Bladder microvascular endothelial cell (primary cell): Measurements from ENCODE around the gene PTDSS2. TPM values are rescaled to one million over a fixed set of nuclear protein-coding genes. Genes with fewer than 3 reads are reported as not detected.

Experiments used
- total RNA-seq: library from RNA; depleted of rRNA; stranded (reverse); fragments of >200 nt; gene quantifications from 2 replicates; pipeline ENCODE4 v1.2.3, GENCODE V29; 2014

Gene PTDSS2
- 22.2 and 37.3 TPM in 2 replicates for total RNA-seq

DNA sequence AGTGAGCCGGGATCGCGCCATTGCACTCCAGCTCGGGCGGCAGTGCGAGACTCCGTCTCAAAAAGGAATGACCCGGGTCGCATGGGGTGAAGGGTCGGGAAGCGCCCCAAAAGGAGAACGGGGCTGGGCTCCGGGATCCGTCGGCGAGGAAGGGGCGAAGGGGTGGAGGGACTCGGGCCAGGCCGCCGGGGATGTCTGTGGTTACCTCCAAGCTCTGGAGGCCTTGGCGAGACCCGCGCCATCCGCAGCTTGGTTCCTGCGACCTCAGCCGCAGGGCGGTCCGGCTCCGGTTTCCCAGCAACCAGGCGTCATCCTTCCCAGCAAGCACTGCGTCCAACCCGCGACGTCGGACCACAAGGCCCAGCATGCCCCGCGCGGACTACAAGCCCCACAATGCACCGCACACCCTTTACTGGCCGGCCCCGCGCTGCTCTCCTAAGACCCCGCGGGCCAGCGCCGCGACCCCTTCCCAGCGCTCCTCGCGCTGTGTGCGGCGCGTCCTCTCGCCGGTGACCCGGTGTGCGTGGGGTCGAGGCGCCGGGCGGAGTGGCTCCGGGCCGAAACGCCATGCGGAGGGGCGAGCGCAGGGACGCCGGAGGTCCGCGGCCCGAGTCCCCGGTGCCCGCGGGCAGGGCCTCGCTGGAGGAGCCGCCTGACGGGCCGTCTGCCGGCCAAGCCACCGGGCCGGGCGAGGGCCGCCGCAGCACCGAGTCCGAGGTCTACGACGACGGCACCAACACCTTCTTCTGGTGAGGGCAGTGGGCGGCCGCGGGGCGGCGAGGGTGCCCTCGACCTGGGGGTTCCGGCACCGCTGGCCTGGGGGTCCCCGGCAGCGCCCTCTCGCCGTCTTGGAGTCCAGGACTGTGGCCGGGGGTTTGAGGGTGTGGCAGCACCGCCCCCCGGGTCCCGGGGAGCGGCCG is at the start of gene PTDSS2:
Gene PTDSS2 (plus strand): TSS at position 391 of the 920 bp plus-strand sequence. CDS start 177 bp downstream, at position 568.

DNA sequence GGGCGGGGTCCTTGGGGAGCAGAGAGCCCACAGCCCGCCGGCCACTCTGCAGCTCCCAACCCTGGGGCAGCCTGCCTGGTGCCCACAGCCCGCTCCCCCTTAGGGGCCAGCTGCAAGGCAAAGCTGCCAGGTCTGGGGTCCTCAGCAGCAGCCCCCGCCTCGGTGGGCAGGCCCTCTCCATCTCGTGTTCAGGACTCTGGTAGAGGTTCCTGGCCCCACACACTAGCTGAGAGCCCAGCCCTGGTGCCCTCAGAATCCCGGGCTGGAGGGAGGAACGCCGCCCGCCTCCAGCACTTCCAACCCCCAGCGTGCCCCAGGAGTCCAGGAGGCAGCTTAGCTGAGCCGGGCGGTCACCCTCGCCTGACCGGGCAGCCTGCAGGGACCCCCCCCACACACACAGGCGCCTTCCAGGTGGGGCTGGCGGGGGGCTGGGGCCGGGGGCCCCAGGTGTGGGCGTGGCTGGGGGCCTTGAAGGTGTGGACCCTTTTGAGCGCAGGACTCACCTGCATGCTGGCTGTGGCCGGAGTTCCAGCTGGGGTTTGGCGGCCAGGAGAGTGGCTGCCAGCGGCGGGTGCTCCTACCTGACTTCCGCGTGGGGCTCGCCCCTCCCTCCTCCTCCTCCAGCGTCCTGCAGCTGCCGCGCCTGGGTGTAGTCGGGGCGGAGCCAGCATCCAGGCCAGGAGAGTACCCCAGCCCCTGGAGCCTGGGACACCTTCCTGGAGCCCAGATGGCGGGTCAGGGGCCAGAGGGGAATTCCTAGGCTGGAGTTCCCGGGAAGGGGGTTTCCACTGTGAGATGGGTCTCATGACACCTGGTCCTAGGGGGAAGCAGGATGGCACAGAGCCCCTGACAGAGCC is 8.4 kb upstream of the PTDSS2 start, which contains the start of gene ANO9:
Gene ANO9 (minus strand): TSS at position 594 of the 857 bp plus-strand sequence. CDS start 85 bp downstream, at position 509.

DNA sequence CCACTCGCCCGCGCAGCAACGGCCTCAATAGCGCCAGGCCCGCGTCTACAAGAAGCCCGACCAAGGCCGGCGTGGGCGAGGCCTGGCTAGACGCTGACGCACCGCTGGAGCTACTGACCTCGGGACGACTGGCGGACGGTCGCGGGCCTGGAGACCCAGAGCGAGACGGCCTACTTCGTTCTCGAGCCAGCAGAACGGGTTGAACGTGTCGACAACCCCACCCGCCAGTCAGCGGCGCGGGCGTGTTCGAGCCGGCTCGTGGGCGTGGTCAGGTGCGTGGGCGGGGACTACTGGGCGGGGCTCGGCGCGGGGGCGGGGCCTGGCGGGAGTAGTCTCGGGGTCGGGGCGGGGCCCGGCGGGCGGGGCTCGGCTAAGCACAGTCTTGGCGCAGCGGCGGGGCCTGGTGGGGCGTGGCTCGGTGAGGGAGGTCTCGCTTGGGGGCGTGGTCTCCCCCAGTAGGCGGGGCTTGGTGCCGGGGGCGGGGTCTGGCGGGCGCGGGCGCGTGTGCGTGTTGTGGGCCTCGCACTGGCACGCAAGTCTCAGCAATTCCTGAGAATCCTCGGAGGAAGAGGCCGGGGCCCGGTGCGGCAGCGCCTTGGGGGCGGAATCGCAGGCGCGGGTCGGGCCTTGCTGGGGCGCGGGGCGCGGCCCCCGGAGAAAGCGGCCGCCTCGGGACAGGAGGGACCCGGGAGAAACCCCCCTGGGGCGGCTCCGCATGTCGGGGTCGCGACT is 57.1 kb downstream of the PTDSS2 start, which contains the start of gene RNH1:
Gene RNH1 (minus strand): TSS at position 248 of the 732 bp plus-strand sequence. CDS start 5,080 bp downstream, outside the sequence.

DNA sequence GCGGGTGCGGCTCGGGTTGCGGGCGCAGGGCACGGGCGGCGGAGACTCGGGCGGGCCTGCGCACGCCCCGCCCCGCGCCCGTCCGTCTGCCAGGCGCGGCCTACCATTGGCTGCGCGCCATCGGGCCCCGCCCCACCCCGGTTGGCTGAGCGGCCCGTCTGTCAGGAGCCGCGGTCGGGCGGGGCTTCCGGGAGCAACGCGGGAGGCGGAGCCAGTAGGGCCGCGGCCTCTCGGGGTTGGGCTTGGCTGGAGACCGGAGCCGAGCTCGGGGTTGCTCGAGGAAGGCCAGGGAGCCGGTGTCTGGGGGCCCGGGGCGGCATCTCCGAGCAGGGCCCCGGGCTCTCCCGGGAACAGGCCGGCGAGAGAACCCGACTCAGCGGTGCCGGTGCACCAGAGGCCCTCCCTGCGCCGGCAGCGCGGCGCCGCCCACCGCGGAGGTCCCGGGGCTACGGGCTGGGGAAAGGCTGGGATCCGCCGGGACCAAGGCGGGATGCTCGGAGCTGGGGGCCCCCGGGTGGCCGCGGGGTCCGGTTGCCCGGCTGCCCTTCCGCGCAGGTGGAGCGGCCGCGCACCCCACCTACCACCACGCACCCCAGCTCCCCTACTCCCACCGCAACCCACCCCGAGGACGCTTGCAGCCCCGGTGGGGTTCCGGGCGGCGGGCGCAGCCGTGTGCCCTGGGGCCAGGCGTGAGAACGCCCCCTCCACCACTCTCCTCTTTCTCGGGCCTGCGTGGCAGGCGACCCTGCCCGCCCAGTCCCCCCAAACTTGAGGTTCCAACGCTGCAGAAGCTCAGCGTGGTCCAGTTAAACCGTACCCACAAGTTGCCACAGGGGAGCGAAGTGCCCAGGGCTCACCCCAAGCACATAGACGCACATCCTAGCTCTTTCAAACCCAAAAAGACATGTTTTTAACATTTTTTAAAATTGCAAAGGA is 85.7 kb downstream of the PTDSS2 start, which contains the start of gene HRAS:
Gene HRAS (minus strand): TSS at position 58 of the 936 bp plus-strand sequence.

DNA sequence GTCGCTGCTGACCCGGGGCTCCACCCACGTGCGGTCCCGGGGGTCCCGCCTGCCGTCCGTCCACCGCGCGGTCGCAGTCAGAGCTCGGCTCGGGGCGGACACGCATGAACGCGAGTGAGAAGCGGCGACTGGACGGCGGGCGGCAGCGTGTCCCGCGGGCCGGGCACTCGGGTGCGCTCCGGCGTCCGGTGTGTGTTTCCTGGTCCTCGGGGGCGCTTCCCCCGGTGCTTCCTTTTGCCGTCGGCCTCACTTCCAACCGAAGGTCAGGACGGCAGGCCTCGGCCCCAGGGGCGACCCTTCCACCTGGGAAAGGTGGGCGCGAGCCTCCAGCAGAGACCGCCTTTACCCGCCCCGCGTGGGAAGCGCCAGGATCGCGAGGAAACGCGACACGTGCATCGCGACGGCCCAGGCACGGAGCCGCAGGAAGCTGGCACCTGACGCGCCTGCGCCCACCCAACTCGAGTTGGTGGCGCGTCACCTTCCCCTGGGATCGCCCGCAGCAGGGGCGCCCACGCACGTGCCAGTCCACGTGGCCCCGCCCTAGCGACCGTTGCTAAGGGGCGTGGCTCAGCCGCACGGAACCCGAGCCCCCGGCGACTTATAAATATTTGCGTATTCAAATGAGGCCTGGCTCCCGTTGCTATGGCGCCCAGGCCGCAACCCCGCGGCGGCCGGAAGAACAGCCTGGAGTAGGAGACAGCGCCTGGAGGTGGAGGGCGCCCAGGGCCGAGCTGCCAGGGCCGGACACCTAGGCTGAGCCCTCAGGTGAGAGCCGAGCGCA is 87.0 kb downstream of the PTDSS2 start, which contains the start of gene LRRC56:
Gene LRRC56 (plus strand): TSS at position 687 of the 781 bp plus-strand sequence. CDS start 3,158 bp downstream, outside the sequence.

Other genes with a start within 250 kb of the PTDSS2 start
- 8.6 and 18.3 TPM in 2 replicates for gene BET1L, start 242.9 kb upstream of the PTDSS2 start, total RNA-seq
- 144 and 223 TPM in 2 replicates for gene RIC8A, start 242.6 kb upstream of the PTDSS2 start, total RNA-seq
- 5.8 and 7.9 TPM in 2 replicates for gene SIRT3, start 213.9 kb upstream of the PTDSS2 start, total RNA-seq
- 168 and 170 TPM in 2 replicates for gene PSMD13, start 213.3 kb upstream of the PTDSS2 start, total RNA-seq
- not detected in 2 replicates for gene NLRP6, start 171.9 kb upstream of the PTDSS2 start, total RNA-seq
- 9.1 and 19.9 TPM in 2 replicates for gene PGGHG, start 161.2 kb upstream of the PTDSS2 start, total RNA-seq
- not detected in 2 replicates for gene IFITM5, start 150.8 kb upstream of the PTDSS2 start, total RNA-seq
- 82.6 and 114 TPM in 2 replicates for gene IFITM2, start 142.5 kb upstream of the PTDSS2 start, total RNA-seq
- 4.1 and 31.7 TPM in 2 replicates for gene IFITM1, start 136.2 kb upstream of the PTDSS2 start, total RNA-seq
- gene IFITM3, start 129.4 kb upstream of the PTDSS2 start, total RNA-seq, result 44.7 and 77.2 TPM in 2 replicates
- 0.16 and 2.3 TPM in 2 replicates for gene B4GALNT4, start 80.8 kb upstream of the PTDSS2 start, total RNA-seq
- gene PKP3, start 56.1 kb upstream of the PTDSS2 start, total RNA-seq, result 0.06 and 0.16 TPM in 2 replicates
- 32.1 and 42.6 TPM in 2 replicates for gene SIGIRR, start 35.3 kb upstream of the PTDSS2 start, total RNA-seq
- gene ANO9, start 8.3 kb upstream of the PTDSS2 start, total RNA-seq, result 0.32 and 5.7 TPM in 2 replicates
- 206 and 271 TPM in 2 replicates for gene RNH1, start 57.0 kb downstream of the PTDSS2 start, total RNA-seq
- 65.3 and 82.4 TPM in 2 replicates for gene HRAS, start 85.3 kb downstream of the PTDSS2 start, total RNA-seq
- 0.32 and 1.2 TPM in 2 replicates for gene LRRC56, start 87.2 kb downstream of the PTDSS2 start, total RNA-seq
- gene LMNTD2, start 110.5 kb downstream of the PTDSS2 start, total RNA-seq, result 1.2 and 1.8 TPM in 2 replicates
- 16.4 and 16.5 TPM in 2 replicates for gene RASSF7, start 110.7 kb downstream of the PTDSS2 start, total RNA-seq
- 19.9 and 33.0 TPM in 2 replicates for gene PHRF1, start 126.2 kb downstream of the PTDSS2 start, total RNA-seq
- gene IRF7, start 165.7 kb downstream of the PTDSS2 start, total RNA-seq, result 13.1 and 17.6 TPM in 2 replicates
- not detected in 2 replicates for gene CDHR5, start 174.7 kb downstream of the PTDSS2 start, total RNA-seq
- not detected in 2 replicates for gene SCT, start 176.9 kb downstream of the PTDSS2 start, total RNA-seq
- not detected in 2 replicates for gene DRD4, start 187.0 kb downstream of the PTDSS2 start, total RNA-seq
- gene DEAF1, start 244.9 kb downstream of the PTDSS2 start, total RNA-seq, result 26.9 and 27.6 TPM in 2 replicates
- gene TMEM80, start 245.5 kb downstream of the PTDSS2 start, total RNA-seq, result 6.5 and 6.9 TPM in 2 replicates